RWPE2 (cell line): ENCODE measurements around the gene TFF1.

Experiments
- ATAC-seq: fragments of 200-7000 bp; cut with Tn5 transposase; 3 replicates; pipeline ENCODE4 v1.9.1; 2021; ENCODE audit warnings: low read depth
- DNase-seq: peaks from one replicate; pipeline ENCODE4 v3.0.0-alpha.2; 2020; ENCODE audit warnings: low spot score
- H3K27ac ChIP-seq: fragments of 450-650 bp; 2 replicates; pipeline ENCODE4 v1.5.1; 2017; ENCODE audit warnings: mild to moderate bottlenecking; ENCODE audit not compliant: poor library complexity, severe bottlenecking
- H3K27me3 ChIP-seq: fragments of 250-450 bp; sonication (Bioruptor Pico); 2 replicates; pipeline ENCODE4 v1.5.1; 2021; ENCODE audit warnings: mild to moderate bottlenecking, moderate library complexity; ENCODE audit not compliant: insufficient read depth, poor library complexity, severe bottlenecking
- H3K36me3 ChIP-seq: fragments of 250-450 bp; sonication (Bioruptor Pico); 2 replicates; pipeline ENCODE4 v1.5.1; 2020; ENCODE audit warnings: low read depth, mild to moderate bottlenecking, moderate library complexity
- H3K4me1 ChIP-seq: fragments of 250-450 bp; sonication (Bioruptor Pico); 2 replicates; pipeline ENCODE4 v1.5.1; 2021; ENCODE audit warnings: mild to moderate bottlenecking, moderate library complexity; ENCODE audit not compliant: insufficient read depth, poor library complexity, severe bottlenecking
- H3K4me3 ChIP-seq: fragments of 250-450 bp; sonication (Bioruptor Pico); 2 replicates; pipeline ENCODE4 v1.5.1; 2021; ENCODE audit warnings: mild to moderate bottlenecking, moderate library complexity; ENCODE audit not compliant: severe bottlenecking
- H3K9me3 ChIP-seq: fragments of 250-450 bp; sonication (Bioruptor Pico); 2 replicates; pipeline ENCODE4 v1.5.1; 2021; ENCODE audit warnings: mild to moderate bottlenecking, moderate library complexity; ENCODE audit not compliant: severe bottlenecking
- CTCF ChIP-seq: fragments of 450-650 bp; IDR thresholded peaks from one replicate; pipeline ENCODE4 v1.5.1; 2017; ENCODE audit warnings: mild to moderate bottlenecking, moderate library complexity; ENCODE audit not compliant: poor library complexity, severe bottlenecking

Gene TFF1

GRCh38 chr21:42357307-42357706 is 9.0 kb downstream of the TFF1 start:
- no peaks in the 10 kb centered on the region for H3K27me3 ChIP-seq

GRCh38 chr21:42356650-42357049 is 9.7 kb downstream of the TFF1 start:
- H3K27ac ChIP-seq, result no peak overlapping the region
- H3K9me3 ChIP-seq, result peaks cover 2% of the 10 kb centered on the region
- ATAC-seq (no peak), DNase-seq (no peak)
- no peak overlapping the region for H3K4me3 ChIP-seq
- no peaks in the 10 kb centered on the region for H3K4me1 ChIP-seq
- no peaks in the 10 kb centered on the region for H3K36me3 ChIP-seq
- H3K27me3 ChIP-seq, result no peaks in the 10 kb centered on the region
- TF ChIP-seq CTCF, result no peak

More at GRCh38 chr21:42357307-42357706, 9.0 kb downstream of the TFF1 start:
- DNase-seq, result peak; percentile 1
- no peak for ATAC-seq
- Histone ChIP-seq H3K4me3 (no peak overlapping the region), H3K27ac (no peak overlapping the region), H3K36me3 (no peaks in the 10 kb centered on the region), H3K4me1 (no peaks in the 10 kb centered on the region), H3K9me3 (peaks cover 2% of the 10 kb centered on the region)
- no peak for TF ChIP-seq CTCF

GRCh38 chr21:42356046-42356445 is 10.3 kb downstream of the TFF1 start:
- peaks cover 2% of the 10 kb centered on the region for H3K9me3 ChIP-seq
- ATAC-seq (no peak), DNase-seq (no peak)
- no peak overlapping the region for H3K4me3 ChIP-seq
- H3K27ac ChIP-seq, result no peak overlapping the region
- TF ChIP-seq CTCF, result no peak
- no peaks in the 10 kb centered on the region for H3K27me3 ChIP-seq
- H3K36me3 ChIP-seq, result no peaks in the 10 kb centered on the region
- no peaks in the 10 kb centered on the region for H3K4me1 ChIP-seq

- Histone ChIP-seq H3K4me1 (no peaks in the 10 kb centered on the region), H3K36me3 (no peaks in the 10 kb centered on the region), H3K27me3 (no peaks in the 10 kb centered on the region), H3K27ac (no peak overlapping the region), H3K4me3 (no peak overlapping the region), H3K9me3 (peaks cover 2% of the 10 kb centered on the region)
- no peak for TF ChIP-seq CTCF
- DNase-seq (no peak), ATAC-seq (no peak)
Observed at GRCh38 chr21:42353623-42354022, 12.7 kb downstream of the TFF1 start.

- DNase-seq (no peak), ATAC-seq (no peak)
- Histone ChIP-seq H3K27me3 (no peaks in the 10 kb centered on the region), H3K36me3 (no peaks in the 10 kb centered on the region), H3K9me3 (peaks cover 2% of the 10 kb centered on the region), H3K4me1 (no peaks in the 10 kb centered on the region), H3K4me3 (no peak overlapping the region), H3K27ac (no peak overlapping the region)
- no peak for TF ChIP-seq CTCF
Observed at GRCh38 chr21:42352441-42353095, 13.8 kb downstream of the TFF1 start.
